ENCODE data around the gene NRARP.

NRARP gene

DNA sequence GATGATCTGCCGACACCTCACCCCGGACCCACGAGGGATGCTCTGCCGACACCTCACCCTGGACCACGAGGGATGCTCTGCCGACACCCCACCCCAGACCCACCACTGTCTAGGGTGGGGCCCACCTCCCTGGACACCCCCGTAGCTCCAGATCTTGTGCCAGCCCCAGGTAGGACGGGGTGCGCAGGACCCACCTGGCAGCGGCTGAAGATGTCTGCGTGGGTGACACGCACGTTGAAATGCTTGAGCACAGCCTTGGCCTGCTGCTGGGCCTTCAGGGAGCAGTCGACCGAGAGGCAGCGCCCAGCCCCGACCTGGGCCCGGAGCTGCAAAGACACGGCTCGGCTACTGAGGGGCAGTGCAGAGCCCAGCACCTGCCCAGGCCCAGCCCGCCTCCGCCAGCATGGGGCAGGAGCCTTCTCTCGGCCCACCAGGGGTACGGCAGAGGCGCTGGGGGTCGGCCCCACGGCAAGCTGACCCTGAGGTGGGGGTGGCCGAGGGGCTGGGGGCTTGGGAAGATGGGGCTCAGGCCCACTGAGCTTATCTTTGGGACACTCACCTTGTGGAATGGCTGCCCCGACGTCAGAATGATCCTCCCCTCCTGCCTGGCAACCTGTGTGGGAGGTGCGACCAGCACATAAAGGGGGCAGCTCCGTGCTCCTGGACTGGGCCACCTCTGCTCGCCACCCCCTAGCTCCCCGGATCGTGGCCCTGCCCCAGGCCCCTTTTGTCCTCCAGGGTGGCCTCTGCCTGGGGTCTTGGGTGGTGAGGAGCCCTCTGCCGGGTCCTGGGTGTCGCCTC is 21.7 kb upstream of the NRARP start (continued):
- TF ChIP-seq GLIS1 (tag by site-specific recombination; IDR thresholded peaks at IDR 0.05) (no peak), HOXA7 (CRISPR knock-in tag; IDR thresholded peaks at IDR 0.05; ENCODE audit: borderline replicate concordance) (no peak), ZNF239 (tag by site-specific recombination; IDR thresholded peaks at IDR 0.05) (no peak)
- TF ChIP-seq, protein P1, sequence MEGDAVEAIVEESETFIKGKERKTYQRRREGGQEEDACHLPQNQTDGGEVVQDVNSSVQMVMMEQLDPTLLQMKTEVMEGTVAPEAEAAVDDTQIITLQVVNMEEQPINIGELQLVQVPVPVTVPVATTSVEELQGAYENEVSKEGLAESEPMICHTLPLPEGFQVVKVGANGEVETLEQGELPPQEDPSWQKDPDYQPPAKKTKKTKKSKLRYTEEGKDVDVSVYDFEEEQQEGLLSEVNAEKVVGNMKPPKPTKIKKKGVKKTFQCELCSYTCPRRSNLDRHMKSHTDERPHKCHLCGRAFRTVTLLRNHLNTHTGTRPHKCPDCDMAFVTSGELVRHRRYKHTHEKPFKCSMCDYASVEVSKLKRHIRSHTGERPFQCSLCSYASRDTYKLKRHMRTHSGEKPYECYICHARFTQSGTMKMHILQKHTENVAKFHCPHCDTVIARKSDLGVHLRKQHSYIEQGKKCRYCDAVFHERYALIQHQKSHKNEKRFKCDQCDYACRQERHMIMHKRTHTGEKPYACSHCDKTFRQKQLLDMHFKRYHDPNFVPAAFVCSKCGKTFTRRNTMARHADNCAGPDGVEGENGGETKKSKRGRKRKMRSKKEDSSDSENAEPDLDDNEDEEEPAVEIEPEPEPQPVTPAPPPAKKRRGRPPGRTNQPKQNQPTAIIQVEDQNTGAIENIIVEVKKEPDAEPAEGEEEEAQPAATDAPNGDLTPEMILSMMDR (tag by site-specific recombination; IDR thresholded peaks at IDR 0.05), result no peak

DNA sequence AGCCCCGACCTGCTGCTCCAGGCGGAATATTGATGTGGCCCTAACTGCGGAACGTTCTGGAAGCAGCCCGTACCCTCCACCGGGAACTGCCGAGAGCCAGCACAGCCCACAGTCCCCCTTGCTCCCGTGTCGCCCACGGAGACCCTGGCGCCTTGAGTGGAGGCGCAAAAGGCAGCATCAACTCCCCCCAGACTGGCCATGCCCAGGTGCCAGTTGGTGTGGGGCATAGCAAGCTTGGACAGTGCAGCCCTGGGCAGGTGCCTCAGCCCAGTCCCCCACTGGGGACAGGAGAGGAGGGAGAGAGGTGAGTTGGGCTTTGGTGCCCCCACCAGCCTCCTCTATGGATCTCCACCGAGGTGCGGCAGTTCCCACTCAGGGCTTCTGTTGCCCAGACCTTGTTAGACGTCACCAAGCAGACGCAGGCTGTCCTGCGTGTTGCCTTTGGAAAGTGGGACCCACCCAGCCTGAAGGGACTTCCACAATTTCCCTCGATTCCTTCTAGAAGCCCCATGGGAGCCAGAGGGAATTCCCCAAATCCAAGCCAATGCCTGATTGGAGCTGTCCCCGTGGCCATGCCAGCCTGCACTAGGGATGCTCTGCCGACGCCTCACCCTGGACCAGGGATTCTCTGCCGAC is 19.8 kb upstream of the NRARP start:
- Histone ChIP-seq H3K9me3 (ENCODE audit: control insufficient read depth, insufficient read depth, low read depth, low read length) (no peaks in the 10 kb centered on the region), H3K4me3 (ENCODE audit: low read depth, low read length) (no peak overlapping the region), H3K27ac (ENCODE audit: extremely low read depth, low read depth, low read length) (no peak overlapping the region), H3K36me3 (ENCODE audit: control insufficient read depth in 2 of 2, insufficient read depth in 1 of 2, low read length in 2 of 2) (no peaks in the 10 kb centered on the region), H3K4me1 (ENCODE audit: control insufficient read depth, insufficient read depth, low read length) (no peaks in the 10 kb centered on the region)
- ChIA-PET POLR2A (interaction anchor here (1.8 kb wide), 1 partner anchor 11 kb away, joined by 4 read pairs; no protein-coding TSS in a partner anchor), CTCF (interaction anchor here (0.5 to 1.4 kb wide), 2 partner anchors 20 to 171 kb away, joined by 3 to 5 read pairs; partner anchors contain the start of gene NRARP)
- TF ChIP-seq, protein P2, sequence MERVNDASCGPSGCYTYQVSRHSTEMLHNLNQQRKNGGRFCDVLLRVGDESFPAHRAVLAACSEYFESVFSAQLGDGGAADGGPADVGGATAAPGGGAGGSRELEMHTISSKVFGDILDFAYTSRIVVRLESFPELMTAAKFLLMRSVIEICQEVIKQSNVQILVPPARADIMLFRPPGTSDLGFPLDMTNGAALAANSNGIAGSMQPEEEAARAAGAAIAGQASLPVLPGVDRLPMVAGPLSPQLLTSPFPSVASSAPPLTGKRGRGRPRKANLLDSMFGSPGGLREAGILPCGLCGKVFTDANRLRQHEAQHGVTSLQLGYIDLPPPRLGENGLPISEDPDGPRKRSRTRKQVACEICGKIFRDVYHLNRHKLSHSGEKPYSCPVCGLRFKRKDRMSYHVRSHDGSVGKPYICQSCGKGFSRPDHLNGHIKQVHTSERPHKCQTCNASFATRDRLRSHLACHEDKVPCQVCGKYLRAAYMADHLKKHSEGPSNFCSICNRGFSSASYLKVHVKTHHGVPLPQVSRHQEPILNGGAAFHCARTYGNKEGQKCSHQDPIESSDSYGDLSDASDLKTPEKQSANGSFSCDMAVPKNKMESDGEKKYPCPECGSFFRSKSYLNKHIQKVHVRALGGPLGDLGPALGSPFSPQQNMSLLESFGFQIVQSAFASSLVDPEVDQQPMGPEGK (tag by site-specific recombination; IDR thresholded peaks at IDR 0.05), result no peak
- TF ChIP-seq SCRT2 (tag by site-specific recombination; IDR thresholded peaks at IDR 0.05) (no peak), ZNF169 (tag by site-specific recombination; IDR thresholded peaks at IDR 0.05) (no peak), ZNF223 (tag by site-specific recombination; IDR thresholded peaks at IDR 0.05) (no peak), ZNF302 (tag by site-specific recombination; IDR thresholded peaks at IDR 0.05; ENCODE audit: low read depth) (no peak), ZNF585B (tag by site-specific recombination; IDR thresholded peaks at IDR 0.05) (no peak), ZNF707 (tag by site-specific recombination; IDR thresholded peaks at IDR 0.05) (no peak), ZNF324 (tag by site-specific recombination; IDR thresholded peaks at IDR 0.05) (no peak), ZNF560 (tag by site-specific recombination; IDR thresholded peaks at IDR 0.05; ENCODE audit: borderline replicate concordance) (no peak), ZNF558 (tag by site-specific recombination; IDR thresholded peaks at IDR 0.05) (no peak), ZNF654 (tag by site-specific recombination; IDR thresholded peaks at IDR 0.05; ENCODE audit: low read depth) (no peak)
- TF ChIP-seq, protein P3, sequence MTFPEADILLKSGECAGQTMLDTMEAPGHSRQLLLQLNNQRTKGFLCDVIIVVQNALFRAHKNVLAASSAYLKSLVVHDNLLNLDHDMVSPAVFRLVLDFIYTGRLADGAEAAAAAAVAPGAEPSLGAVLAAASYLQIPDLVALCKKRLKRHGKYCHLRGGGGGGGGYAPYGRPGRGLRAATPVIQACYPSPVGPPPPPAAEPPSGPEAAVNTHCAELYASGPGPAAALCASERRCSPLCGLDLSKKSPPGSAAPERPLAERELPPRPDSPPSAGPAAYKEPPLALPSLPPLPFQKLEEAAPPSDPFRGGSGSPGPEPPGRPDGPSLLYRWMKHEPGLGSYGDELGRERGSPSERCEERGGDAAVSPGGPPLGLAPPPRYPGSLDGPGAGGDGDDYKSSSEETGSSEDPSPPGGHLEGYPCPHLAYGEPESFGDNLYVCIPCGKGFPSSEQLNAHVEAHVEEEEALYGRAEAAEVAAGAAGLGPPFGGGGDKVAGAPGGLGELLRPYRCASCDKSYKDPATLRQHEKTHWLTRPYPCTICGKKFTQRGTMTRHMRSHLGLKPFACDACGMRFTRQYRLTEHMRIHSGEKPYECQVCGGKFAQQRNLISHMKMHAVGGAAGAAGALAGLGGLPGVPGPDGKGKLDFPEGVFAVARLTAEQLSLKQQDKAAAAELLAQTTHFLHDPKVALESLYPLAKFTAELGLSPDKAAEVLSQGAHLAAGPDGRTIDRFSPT (tag by site-specific recombination; IDR thresholded peaks at IDR 0.05), result 0 out of 2 replicates have a peak, but pooled peaks have one; percentile 27
- TF ChIP-seq, protein P4, sequence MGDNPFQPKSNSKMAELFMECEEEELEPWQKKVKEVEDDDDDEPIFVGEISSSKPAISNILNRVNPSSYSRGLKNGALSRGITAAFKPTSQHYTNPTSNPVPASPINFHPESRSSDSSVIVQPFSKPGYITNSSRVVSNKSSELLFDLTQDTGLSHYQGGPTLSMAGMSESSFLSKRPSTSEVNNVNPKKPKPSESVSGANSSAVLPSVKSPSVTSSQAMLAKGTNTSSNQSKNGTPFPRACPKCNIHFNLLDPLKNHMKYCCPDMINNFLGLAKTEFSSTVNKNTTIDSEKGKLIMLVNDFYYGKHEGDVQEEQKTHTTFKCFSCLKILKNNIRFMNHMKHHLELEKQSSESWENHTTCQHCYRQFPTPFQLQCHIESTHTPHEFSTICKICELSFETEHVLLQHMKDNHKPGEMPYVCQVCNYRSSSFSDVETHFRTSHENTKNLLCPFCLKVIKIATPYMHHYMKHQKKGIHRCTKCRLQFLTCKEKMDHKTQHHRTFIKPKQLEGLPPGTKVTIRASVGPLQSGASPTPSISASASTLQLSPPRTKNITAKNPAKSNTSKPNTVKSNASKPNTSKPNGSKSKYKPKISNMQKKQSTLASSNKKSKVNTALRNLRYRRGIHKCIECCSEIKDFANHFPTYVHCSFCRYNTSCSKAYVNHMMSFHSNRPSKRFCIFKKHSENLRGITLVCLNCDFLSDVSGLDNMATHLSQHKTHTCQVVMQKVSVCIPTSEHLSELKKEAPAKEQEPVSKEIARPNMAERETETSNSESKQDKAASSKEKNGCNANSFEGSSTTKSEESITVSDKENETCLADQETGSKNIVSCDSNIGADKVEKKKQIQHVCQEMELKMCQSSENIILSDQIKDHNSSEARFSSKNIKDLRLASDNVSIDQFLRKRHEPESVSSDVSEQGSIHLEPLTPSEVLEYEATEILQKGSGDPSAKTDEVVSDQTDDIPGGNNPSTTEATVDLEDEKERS (tag by site-specific recombination; IDR thresholded peaks at IDR 0.05), result no peak
- TF ChIP-seq, protein P5, sequence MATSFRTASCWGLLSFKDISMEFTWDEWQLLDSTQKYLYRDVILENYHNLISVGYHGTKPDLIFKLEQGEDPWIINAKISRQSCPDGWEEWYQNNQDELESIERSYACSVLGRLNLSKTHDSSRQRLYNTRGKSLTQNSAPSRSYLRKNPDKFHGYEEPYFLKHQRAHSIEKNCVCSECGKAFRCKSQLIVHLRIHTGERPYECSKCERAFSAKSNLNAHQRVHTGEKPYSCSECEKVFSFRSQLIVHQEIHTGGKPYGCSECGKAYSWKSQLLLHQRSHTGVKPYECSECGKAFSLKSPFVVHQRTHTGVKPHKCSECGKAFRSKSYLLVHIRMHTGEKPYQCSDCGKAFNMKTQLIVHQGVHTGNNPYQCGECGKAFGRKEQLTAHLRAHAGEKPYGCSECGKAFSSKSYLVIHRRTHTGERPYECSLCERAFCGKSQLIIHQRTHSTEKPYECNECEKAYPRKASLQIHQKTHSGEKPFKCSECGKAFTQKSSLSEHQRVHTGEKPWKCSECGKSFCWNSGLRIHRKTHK (tag by site-specific recombination; IDR thresholded peaks at IDR 0.05), result no peak
- TF ChIP-seq, protein P6, sequence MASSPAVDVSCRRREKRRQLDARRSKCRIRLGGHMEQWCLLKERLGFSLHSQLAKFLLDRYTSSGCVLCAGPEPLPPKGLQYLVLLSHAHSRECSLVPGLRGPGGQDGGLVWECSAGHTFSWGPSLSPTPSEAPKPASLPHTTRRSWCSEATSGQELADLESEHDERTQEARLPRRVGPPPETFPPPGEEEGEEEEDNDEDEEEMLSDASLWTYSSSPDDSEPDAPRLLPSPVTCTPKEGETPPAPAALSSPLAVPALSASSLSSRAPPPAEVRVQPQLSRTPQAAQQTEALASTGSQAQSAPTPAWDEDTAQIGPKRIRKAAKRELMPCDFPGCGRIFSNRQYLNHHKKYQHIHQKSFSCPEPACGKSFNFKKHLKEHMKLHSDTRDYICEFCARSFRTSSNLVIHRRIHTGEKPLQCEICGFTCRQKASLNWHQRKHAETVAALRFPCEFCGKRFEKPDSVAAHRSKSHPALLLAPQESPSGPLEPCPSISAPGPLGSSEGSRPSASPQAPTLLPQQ (tag by site-specific recombination; IDR thresholded peaks at IDR 0.05), result 0 out of 2 replicates have a peak, but pooled peaks have one; percentile 37
- TF ChIP-seq, protein P7, sequence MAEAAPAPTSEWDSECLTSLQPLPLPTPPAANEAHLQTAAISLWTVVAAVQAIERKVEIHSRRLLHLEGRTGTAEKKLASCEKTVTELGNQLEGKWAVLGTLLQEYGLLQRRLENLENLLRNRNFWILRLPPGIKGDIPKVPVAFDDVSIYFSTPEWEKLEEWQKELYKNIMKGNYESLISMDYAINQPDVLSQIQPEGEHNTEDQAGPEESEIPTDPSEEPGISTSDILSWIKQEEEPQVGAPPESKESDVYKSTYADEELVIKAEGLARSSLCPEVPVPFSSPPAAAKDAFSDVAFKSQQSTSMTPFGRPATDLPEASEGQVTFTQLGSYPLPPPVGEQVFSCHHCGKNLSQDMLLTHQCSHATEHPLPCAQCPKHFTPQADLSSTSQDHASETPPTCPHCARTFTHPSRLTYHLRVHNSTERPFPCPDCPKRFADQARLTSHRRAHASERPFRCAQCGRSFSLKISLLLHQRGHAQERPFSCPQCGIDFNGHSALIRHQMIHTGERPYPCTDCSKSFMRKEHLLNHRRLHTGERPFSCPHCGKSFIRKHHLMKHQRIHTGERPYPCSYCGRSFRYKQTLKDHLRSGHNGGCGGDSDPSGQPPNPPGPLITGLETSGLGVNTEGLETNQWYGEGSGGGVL (tag by site-specific recombination; IDR thresholded peaks at IDR 0.05), result no peak
